Medulla oblongata (tissue), 1 donor: Measurements from ENCODE around the gene NFAM1.

Experiments
- DNase-seq: peaks from one replicate; pipeline ENCODE4 v3.0.0-alpha.2; 2015; ENCODE audit errors: extremely low spot score

The NFAM1 gene

DNA sequence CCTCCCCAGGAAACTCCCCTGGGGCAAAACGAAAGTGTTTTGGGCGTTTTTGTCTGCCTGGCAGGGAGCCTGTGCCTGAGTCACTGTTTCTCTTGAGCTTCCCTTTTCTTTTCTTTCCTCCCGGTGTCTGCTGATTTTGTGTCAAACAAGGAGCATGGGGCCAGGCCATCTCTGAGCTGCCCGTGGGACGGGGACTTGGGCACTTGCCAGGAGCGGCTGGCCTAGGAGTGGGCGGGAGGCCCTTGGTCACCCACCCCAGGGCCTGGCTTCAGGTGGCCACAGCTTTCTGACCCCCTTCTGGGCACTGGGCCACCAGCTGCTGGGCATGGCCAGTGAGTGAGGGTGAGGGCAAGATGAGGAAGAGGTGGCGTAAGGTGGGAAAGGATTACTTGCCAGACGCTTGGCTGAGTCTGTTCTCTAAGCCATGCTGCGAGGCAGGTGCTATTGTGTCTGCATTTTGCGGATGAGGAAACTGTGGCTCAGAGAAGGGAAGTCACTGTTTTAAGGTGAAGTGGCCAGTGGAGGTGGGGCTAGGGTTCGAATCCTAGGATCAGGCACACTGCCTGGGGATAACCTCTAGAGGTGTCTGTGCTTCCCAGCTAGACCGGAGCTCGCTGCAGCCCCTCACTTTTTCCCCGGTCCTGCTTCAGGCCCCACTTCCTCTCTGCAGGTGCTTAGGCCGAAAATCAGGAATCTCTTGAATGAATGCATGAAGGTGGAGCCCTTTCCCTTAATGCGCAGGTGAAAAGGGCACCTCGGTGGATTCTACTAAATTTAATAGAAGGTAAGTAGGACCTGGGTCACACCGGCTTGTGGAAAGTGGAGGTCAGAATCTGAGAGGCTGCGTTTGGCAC, 7.8 kb upstream of the NFAM1 start:
- DNase-seq: peak; percentile 75

DNA sequence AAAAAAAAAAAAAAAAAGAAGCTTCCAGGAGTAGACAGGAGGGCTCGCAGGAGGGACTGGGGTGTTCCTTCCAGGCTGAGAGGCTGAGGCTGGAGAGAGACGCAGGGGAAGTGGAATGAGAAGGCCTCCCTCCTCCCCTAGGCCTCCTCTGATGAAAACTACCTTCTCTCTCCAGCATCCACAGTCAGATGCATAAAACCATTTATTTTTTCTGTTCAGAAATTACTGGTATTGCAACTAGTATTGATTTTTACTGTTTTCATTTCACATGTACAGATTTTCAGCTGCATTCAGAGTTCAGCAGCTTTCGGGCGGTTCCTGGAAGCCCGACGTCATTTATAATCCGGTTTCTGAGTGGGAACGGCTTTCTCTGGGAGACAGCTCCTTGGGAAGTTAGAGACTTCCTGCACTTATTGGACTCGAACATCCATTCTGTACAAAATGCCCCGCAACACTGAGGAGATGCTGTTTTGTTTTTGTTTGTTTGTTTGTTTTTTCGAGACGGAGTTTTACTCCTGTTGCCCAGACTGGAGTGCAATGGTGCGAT, 6.9 kb upstream of the NFAM1 start:
- no peak for DNase-seq

GRCh38 chr22:42438293-42438650, 6.1 kb upstream of the NFAM1 start:
- no peak for DNase-seq

DNA sequence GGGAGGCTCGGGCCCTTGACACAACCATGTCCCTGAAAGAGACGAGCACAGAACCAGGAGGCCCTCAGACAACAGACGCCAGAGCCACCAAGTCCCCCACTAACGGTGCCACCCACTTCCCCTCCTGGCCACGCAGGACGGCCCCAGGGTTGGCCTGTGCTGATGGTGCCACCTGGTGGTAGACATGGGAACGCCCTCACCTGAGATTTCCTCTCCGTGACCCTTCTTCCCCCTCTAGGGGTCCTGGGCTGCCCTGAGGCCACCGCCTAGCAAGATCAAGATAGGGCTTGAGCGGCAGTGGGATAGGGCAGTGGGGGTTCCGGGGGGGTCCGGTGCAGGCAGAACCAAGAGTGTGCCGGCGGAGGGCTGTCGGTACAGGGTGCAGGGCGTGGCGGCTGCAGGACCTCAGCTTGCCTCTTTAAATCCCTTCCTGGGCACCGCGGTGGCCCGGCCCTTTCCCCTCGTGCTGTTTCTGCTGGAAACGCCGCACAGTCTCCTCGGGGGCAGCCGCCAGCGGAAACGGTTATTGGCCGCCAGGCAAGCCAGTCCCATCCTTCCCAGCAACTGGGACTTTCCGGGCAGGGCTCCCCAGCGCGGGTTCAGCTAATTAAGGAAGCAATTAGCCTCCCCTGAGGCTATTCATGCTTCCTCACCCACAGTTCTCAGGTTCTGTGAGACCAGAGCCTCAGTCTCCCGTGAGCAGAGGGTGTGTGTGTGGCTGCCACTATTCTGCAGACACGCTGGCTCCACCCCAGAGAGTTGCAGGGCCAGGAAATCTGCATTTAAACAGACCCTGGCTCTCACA, 5.5 kb upstream of the NFAM1 start:
- peak; percentile 79 for DNase-seq

DNA sequence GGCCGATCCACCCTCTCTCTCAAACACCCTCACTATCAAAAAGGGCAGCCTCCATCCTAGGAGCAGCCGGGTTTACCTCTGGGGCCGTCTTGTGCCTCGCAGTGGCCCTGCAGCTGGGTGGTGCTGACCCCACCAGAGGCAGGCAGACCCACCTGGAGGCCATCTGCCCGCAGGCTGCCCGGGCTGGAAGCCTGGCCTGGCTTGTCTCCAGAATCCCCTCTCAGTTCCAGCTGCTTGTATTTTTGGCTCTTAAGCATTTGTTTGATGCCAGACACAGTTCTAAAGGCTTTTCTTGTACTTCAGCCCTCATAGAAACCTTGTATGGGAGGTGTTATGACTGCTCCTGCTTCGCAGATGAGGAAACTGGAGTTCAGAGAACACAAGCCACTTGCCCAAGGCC, 4.2 kb upstream of the NFAM1 start:
- peak; percentile 13 for DNase-seq

DNA sequence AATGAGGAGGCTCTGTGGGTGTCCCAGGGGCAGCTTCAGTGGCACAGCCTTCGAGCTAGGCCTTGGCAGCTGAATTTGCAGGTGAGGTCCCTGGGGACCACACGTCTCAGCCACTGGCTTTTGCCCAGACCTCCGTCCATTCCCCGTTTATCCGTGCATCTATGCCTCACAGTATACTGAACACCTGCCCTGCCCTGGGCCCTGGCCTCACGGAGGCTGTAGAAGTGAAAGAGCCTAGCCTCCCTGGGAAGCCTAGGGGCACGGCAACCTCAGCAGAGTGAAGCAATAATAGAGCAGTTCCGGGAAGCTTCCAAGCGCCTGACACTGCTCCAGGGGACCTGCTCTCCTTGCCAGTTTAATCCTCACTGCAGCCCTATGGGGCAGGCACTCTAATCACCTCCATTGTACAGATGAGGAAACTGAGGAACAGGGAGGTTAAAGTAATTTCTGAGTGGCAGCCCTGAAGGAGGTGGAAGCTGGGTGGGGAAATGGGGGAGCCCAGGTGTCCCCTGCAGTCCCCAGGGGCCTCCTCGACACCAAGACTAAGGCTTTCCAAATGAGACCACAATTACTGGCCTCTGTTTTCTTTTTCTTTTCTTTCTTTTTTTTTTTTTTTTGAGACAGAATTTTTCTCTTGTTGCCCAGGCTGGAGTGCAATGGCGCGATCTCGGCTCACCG, 2.7 kb upstream of the NFAM1 start:
- no peak for DNase-seq

GRCh38 chr22:42433754-42434682, 1.8 kb upstream of the NFAM1 start:
- DNase-seq: peak; percentile 34

GRCh38 chr22:42432818-42433217, 615 bp upstream of the NFAM1 start:
- DNase-seq: no peak

GRCh38 chr22:42431401-42432019, 693 bp downstream of the NFAM1 start:
- peak; percentile 58 for DNase-seq

GRCh38 chr22:42430528-42431125, 1.6 kb downstream of the NFAM1 start:
- no peak for DNase-seq

GRCh38 chr22:42428760-42429159, 3.4 kb downstream of the NFAM1 start:
- no peak for DNase-seq

GRCh38 chr22:42428025-42428424, 4.2 kb downstream of the NFAM1 start:
- no peak for DNase-seq

- DNase-seq: no peak
Observed at GRCh38 chr22:42427167-42427566, 5.0 kb downstream of the NFAM1 start.

DNA sequence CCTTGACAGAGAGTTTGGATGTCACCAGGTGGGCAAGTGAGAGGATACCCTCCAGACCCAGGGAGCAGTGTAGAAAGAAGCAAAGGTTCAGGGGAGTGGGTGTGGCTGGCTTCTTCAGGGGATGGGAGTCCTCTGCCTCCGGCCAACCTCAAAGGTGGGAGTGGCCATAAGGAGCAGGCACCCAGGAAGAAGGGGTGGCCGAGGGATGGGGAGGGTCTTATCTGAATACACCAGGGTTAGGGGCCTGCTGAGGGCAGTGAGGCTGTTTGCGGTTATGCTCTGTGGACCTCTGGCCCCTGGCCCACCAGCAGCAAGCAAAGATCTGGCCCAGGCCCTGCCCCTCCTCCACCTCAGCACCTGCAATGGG, 6.2 kb downstream of the NFAM1 start:
- DNase-seq: no peak

- no peak for DNase-seq
Observed at GRCh38 chr22:42425337-42425988, 6.7 kb downstream of the NFAM1 start.

GRCh38 chr22:42419243-42419881, 12.8 kb downstream of the NFAM1 start:
- peak; percentile 13 for DNase-seq

- DNase-seq: no peak
Observed at GRCh38 chr22:42418811-42419242, 13.4 kb downstream of the NFAM1 start.

- DNase-seq: no peak
Observed at GRCh38 chr22:42417645-42418305, 14.4 kb downstream of the NFAM1 start.
